CD14-positive monocyte (primary cell): ENCODE data around the gene MAB21L4. TPM values are rescaled to one million over a fixed set of nuclear protein-coding genes. Genes with fewer than 3 reads are reported as not detected.

Experiments
- DNase-seq, 3 donors: peaks; one replicate each; pipeline ENCODE4 v3.0.0-alpha.2; 2011 to 2022
- H2AFZ ChIP-seq: 2 replicates; pipeline ENCODE4 v1.6.0; 2012; ENCODE audit warnings: mild to moderate bottlenecking, low read depth, low read length, inconsistent platforms; ENCODE audit not compliant: insufficient read depth, poor library complexity, severe bottlenecking
- H3K27ac ChIP-seq, 2 donors: 1 replicate in 1 of 2; 2 replicates in 1 of 2; pipeline ENCODE4 v1.5.1; 2012 to 2013; ENCODE audit warnings: low read length in 2 of 2, control low read depth in 1 of 2, inconsistent platforms in 1 of 2, low read depth in 1 of 2, mild to moderate bottlenecking in 1 of 2
- H3K27me3 ChIP-seq, 2 donors: one replicate each; pipeline versions ENCODE4 v1.6.0 to v1.6.1; 2011 to 2013; ENCODE audit warnings: low read length in 2 of 2; ENCODE audit not compliant: control insufficient read depth in 2 of 2, insufficient read depth in 2 of 2
- H3K36me3 ChIP-seq, 2 donors: replicated peaks in 1 of 2; 1 replicate in 1 of 2; 2 replicates in 1 of 2; pipeline versions ENCODE4 v1.5.1 to v1.6.1; 2012 to 2013; ENCODE audit warnings: low read length in 2 of 2, control low read depth in 1 of 2, inconsistent platforms in 1 of 2, mild to moderate bottlenecking in 1 of 2; ENCODE audit not compliant: insufficient read depth in 2 of 2, control insufficient read depth in 1 of 2
- H3K4me1 ChIP-seq, 2 donors: 1 replicate in 1 of 2; 2 replicates in 1 of 2; pipeline versions ENCODE4 v1.5.1 to v1.6.1; 2012 to 2013; ENCODE audit warnings: low read length in 2 of 2, control low read depth in 1 of 2, inconsistent platforms in 1 of 2, mild to moderate bottlenecking in 1 of 2, moderate library complexity in 1 of 2; ENCODE audit not compliant: insufficient read depth in 2 of 2, control insufficient read depth in 1 of 2
- H3K4me2 ChIP-seq: replicated peaks from 2 replicates; pipeline ENCODE3; 2012; ENCODE audit warnings: low read length, moderate library complexity, mild to moderate bottlenecking; ENCODE audit not compliant: poor library complexity, severe bottlenecking; ENCODE audit errors: extremely low read depth
- H3K4me3 ChIP-seq, 3 experiments: fragments of 200-600 bp in 1 of 3; sonication (generic) in 1 of 3; replicated peaks in 1 of 3; 1 replicate in 2 of 3; 2 replicates in 1 of 3; pipeline ENCODE4 v1.5.1; 2011 to 2013; ENCODE audit warnings: low read length in 3 of 3, mild to moderate bottlenecking in 3 of 3, control low read depth in 2 of 3, low read depth in 2 of 3, inconsistent platforms in 1 of 3, moderate library complexity in 1 of 3
- H3K79me2 ChIP-seq: 2 replicates; pipeline ENCODE4 v1.6.0; 2012; ENCODE audit warnings: mild to moderate bottlenecking, control low read depth, inconsistent platforms, low read length, moderate library complexity; ENCODE audit not compliant: insufficient read depth
- H3K9ac ChIP-seq: 2 replicates; pipeline ENCODE4 v1.6.0; 2017; ENCODE audit warnings: low read length, mild to moderate bottlenecking; ENCODE audit not compliant: insufficient read depth, poor library complexity, severe bottlenecking
- H3K9me3 ChIP-seq, 2 donors: replicated peaks in 1 of 2; 1 replicate in 1 of 2; 2 replicates in 1 of 2; pipeline versions ENCODE4 v1.5.1 to v1.6.1; 2012 to 2013; ENCODE audit warnings: low read length in 2 of 2, control low read depth in 1 of 2; ENCODE audit not compliant: control insufficient read depth in 1 of 2, insufficient read depth in 1 of 2
- H4K20me1 ChIP-seq: 2 replicates; pipeline ENCODE4 v1.6.0; 2012; ENCODE audit warnings: mild to moderate bottlenecking, low read length, control low read depth, moderate library complexity; ENCODE audit not compliant: insufficient read depth
- H3K27ac Mint-ChIP-seq, 7 donors: one replicate each; pipeline ENCODE4 v1.8.0; 2020; ENCODE audit warnings: mild to moderate bottlenecking in 7 of 7, mixed read lengths in 7 of 7, moderate library complexity in 6 of 7, inconsistent platforms in 2 of 7
- H3K27me3 Mint-ChIP-seq, 3 donors: one replicate each; pipeline ENCODE4 v1.8.0; 2021 to 2022; ENCODE audit warnings: low read depth in 3 of 3, mild to moderate bottlenecking in 3 of 3, mixed read lengths in 3 of 3, moderate library complexity in 3 of 3, inconsistent platforms in 1 of 3
- H3K36me3 Mint-ChIP-seq, 2 donors: one replicate each; pipeline ENCODE4 v1.8.0; 2020; ENCODE audit warnings: mixed read lengths in 2 of 2, inconsistent platforms in 1 of 2, mild to moderate bottlenecking in 1 of 2
- H3K4me1 Mint-ChIP-seq: one replicate; pipeline ENCODE4 v1.8.0; 2020; ENCODE audit warnings: mild to moderate bottlenecking, mixed read lengths
- H3K4me3 Mint-ChIP-seq, 2 donors: one replicate each; pipeline ENCODE4 v1.8.0; 2020; ENCODE audit warnings: mild to moderate bottlenecking in 2 of 2, mixed read lengths in 2 of 2, moderate library complexity in 1 of 2
- H3K9me3 Mint-ChIP-seq, 7 donors: one replicate each; pipeline ENCODE4 v1.8.0; 2020 to 2022; ENCODE audit warnings: mixed read lengths in 7 of 7, mild to moderate bottlenecking in 6 of 7, moderate library complexity in 6 of 7, inconsistent platforms in 2 of 7
- CTCF ChIP-seq: fragments of 200-600 bp; IDR thresholded peaks from one replicate; pipeline ENCODE4 v1.8.0; 2022; ENCODE audit warnings: antibody characterized with exemption, mild to moderate bottlenecking
- WGBS: methylation state at CpG from one replicate; pipeline ENCODE4 v1.1.5; 2013; ENCODE audit warnings: missing lambda C conversion rate; ENCODE audit not compliant: insufficient coverage; 5-methylcytosine and 5-hydroxymethylcytosine counted together
- intact Hi-C, 2 donors: fragments of 100-400 bp; cut with micrococcal nuclease; formaldehyde crosslinking; loops; one replicate each; pipeline versions ENCODE4 v1.15.0 to v1.15.1; 2023
- polyA plus RNA-seq, 3 donors: library from polyadenylated mRNA; depleted of rRNA in 1 of 3; unstranded in 2 of 3; stranded (reverse) in 1 of 3; fragments of 300-500 nt in 2 of 3; fragments of >200 nt in 1 of 3; fragmentation: Illumina TruSeq in 2 of 3; gene quantifications; 1 replicate in 2 of 3; 2 replicates in 1 of 3; pipeline ENCODE4 v1.2.3, GENCODE V29; 2012 to 2021

The MAB21L4 gene
- polyA plus RNA-seq, 3 donors, result not detected

- no peaks in the 10 kb centered on the region for H3K36me3 ChIP-seq
- H3K4me1 ChIP-seq, result no peaks in the 10 kb centered on the region
- no peak overlapping the region for H3K4me3 Mint-ChIP-seq
- no peaks in the 10 kb centered on the region for H3K4me1 Mint-ChIP-seq
- no peaks in the 10 kb centered on the region for H3K27me3 ChIP-seq
- no peak overlapping the region for H2AFZ ChIP-seq
- H3K36me3 Mint-ChIP-seq, result no peaks in the 10 kb centered on the region
- H3K79me2 ChIP-seq, result no peaks in the 10 kb centered on the region
- H3K9me3 Mint-ChIP-seq, result peaks cover 0 to 6% (median 0%) of the 10 kb centered on the region in 7 donors
- H3K27ac ChIP-seq, result no peak overlapping the region
- no peaks in the 10 kb centered on the region for H3K9me3 ChIP-seq
- no peaks in the 10 kb centered on the region for H4K20me1 ChIP-seq
- no peak for TF ChIP-seq CTCF
- intact Hi-C loops, result no loop called here
- no peak overlapping the region for H3K9ac ChIP-seq
- no peak overlapping the region for H3K4me2 ChIP-seq
- H3K27me3 Mint-ChIP-seq, result peaks cover 4 to 6% (median 4%) of the 10 kb centered on the region in 3 donors
- H3K27ac Mint-ChIP-seq, result no peak overlapping the region
- no peak for DNase-seq
- 91% methylated on average over 16 of the region's 17 CpGs for WGBS
- no peak overlapping the region for H3K4me3 ChIP-seq
These were observed 2.3 kb upstream of the MAB21L4 start for GRCh38 chr2:240898108-240898730.

GRCh38 chr2:240896871-240897692 lies 1.1 kb upstream of the MAB21L4 start:
- no peak overlapping the region for H3K27ac ChIP-seq
- H3K4me2 ChIP-seq, result no peak overlapping the region

More at GRCh38 chr2:240896871-240897692, 1.1 kb upstream of the MAB21L4 start:
- DNase-seq, result no peak
- H3K9me3 ChIP-seq, result no peaks in the 10 kb centered on the region
- Mint-ChIP-seq H3K9me3 (peaks cover 0 to 6% (median 0%) of the 10 kb centered on the region in 7 donors), H3K36me3 (no peaks in the 10 kb centered on the region), H3K27ac (no peak overlapping the region), H3K27me3 (peaks cover 2 to 9% (median 4%) of the 10 kb centered on the region in 3 donors), H3K4me1 (no peaks in the 10 kb centered on the region), H3K4me3 (no peak overlapping the region)
- intact Hi-C loops, result no loop called here
- H3K4me1 ChIP-seq, result no peaks in the 10 kb centered on the region
- no peaks in the 10 kb centered on the region for H3K36me3 ChIP-seq
- H3K79me2 ChIP-seq, result no peaks in the 10 kb centered on the region
- no peak overlapping the region for H3K4me3 ChIP-seq
- no peaks in the 10 kb centered on the region for H3K27me3 ChIP-seq
- H4K20me1 ChIP-seq, result no peaks in the 10 kb centered on the region
- TF ChIP-seq CTCF, result no peak
- no peak overlapping the region for H2AFZ ChIP-seq
- WGBS, result 88% methylated on average over 19 of the region's 23 CpGs
- no peak overlapping the region for H3K9ac ChIP-seq
